HG02938 (cell line): ENCODE measurements around the gene DOCK9.

Experiments
- ATAC-seq: cut with Tn5 transposase; IDR thresholded peaks from one replicate; pipeline ENCODE4 v1.9.1; 2021; ENCODE audit warnings: mild to moderate bottlenecking, moderate library complexity; ENCODE audit not compliant: unreplicated experiment

DOCK9 gene

DNA sequence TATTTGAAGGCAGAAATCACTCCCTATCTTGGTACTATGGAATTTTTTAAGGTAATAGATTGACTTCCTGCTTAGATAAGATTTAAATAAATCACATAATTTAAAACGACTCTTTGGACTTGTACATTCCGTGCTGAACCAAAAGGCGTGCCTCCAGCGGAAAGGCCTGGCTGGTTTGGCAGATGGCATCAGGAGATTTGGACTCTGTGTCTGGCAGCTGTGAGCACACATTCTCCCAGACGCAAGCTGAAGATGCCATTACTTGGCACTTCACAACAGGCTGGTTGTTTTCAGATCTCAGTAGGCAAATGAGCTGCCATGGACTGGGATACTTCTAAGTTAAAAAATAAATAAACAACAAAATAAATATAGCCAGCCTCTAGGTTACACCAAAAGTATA, 120.9 kb downstream of the DOCK9 start:
- ATAC-seq = no peak

DNA sequence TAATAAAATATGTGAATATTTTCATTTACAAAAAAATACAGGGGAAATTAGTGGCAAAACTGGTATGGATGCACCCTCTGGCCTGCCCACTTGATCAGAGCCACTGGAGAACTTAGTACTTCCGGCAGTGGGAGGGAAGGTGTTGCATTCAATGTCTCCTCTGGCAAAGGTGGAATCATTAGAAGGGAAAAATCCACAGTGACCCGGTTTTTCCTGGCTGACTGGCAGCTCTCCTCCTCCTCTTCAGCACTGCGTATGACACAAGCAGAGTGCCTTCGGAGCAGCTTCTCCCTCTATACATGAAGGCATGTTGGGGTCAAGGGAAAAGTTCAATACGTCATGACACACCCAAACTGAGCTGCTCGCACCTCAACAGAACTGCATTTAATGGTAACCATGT, 123.4 kb downstream of the DOCK9 start:
- ATAC-seq = no peak

DNA sequence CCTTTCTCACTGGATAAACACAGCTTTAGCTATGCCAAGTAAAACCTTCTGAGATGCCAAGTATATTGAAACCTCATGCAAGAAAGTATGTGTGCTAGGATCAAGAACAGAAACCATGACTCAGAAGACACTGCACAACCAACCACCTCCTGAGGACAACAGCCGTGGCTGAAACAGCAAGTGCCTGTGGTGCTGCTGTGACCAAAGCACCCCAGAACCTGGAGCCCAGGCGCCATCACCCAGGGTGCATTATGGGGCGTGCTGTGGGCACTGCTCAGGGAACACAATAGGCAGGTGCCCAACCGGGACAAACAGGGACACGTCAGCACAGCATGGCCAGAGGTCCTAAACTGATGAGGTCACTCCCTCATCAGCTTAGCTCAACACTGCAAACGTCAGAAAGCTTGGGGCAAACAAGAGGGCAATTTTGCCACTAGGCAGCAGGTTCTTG, 124.1 kb downstream of the DOCK9 start:
- peak; percentile 99 for ATAC-seq

DNA sequence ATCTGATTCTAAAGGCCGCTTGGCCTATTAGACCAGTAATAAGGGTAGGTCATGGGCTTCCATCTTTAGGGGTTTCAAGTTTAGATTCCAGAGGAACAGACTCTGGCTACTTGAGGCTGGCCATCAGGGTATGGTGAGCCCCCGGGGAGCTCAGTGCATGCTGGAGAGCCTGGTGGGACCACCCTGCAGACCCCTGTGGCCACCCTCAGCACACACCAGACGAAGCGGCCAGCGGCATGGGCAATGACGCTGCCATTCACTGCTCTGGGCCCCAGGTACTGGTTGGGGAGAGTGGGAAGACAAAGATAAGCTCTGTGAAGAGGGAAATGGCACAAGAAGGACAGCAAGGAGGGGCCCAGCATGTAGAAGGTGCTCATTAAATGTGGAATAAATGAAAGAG, 126.6 kb downstream of the DOCK9 start:
- ATAC-seq = no peak

DNA sequence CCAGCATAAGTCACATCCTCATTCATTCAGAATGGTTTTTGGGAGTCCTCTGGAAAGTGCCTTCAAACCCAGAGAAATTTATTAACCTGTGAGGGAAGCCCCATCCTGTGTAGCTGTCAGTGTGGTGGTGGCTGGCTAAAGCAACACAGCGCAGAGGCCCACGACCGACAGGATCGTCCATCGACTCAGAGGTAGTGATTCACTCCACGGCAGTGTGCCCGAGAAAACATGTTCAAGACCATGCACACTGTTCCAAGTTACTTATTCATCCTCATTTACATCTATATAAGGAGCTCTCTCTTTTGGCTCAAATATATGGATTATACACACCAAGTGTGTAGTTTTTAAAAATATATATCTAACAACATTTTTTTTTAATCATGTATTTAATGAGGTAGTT, 129.1 kb downstream of the DOCK9 start:
- ATAC-seq = no peak

DNA sequence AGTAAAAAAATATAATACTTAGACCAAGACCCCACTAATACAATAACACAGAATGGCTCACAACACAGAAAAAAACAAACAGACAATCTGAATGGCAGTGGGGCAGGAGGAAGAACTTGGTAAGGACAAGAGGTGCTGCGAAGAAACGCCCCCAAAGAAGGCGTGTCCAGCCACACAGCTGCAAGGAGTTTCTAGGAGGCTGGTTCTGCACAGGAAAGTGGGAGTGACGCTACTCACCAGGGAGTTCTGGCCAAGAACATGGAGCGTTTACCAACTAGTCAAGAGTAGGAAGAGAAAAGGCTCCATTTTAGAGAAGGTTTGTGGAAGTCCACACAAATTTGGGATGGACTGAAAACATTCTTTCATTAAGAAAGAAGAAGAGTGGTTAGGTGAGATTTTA, 130.1 kb downstream of the DOCK9 start:
- no peak for ATAC-seq

DNA sequence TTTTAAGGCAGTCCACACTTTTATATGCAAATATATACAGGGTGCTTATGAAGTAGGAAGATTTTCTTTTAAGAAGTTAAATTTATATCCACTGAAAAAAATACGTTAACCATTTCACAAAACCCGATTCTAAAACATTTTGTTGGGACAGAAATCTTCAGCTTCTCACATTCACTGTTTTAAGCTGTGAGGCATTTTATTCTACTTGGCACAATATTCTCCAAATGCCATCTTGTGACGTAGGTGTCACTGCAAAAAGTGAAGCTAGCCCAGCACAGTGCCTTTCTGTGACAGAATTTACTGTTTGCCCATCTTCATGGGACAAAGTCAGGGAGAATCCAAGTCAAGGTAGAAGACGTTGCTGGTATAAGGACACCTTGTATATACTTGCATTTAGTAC, 130.9 kb downstream of the DOCK9 start:
- ATAC-seq = no peak

DNA sequence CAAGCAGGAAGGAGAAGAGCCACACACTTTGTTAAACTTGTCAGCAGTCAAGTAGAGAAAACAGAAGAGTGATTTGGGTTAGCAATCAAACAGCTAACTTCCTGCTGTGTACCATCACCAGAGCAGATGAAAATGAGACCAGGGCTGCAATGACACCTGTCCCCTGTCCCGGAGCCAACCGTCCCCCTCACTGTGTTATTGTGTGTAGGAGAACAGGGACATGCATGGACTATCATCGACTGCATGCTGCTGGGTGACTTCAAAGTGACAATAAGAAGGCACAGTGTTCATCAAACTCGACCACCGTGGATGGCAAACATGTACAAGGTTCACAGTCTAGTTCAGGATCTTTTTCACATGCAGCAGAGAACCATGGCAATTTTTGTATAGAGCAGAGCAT, 131.3 kb downstream of the DOCK9 start:
- ATAC-seq = no peak

DNA sequence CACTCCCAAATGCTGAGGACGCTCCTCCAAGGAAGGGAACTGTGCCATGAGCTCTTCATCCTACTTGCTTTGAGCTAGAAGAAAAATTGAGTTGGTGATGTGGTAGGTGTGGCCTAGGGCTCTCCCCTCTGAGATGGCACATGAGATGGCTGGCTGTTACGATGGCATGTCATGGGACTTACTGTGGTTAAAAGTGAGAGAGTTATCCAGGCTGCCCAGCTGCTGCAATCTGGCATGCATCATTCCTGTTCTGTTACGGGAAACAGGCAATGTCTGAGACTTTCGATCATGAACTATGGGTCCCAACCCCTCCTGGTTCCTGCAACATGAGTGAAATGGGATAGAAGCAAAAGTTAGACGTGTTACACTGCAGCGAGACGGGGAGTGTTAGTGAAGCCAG, 132.1 kb downstream of the DOCK9 start:
- no peak for ATAC-seq

DNA sequence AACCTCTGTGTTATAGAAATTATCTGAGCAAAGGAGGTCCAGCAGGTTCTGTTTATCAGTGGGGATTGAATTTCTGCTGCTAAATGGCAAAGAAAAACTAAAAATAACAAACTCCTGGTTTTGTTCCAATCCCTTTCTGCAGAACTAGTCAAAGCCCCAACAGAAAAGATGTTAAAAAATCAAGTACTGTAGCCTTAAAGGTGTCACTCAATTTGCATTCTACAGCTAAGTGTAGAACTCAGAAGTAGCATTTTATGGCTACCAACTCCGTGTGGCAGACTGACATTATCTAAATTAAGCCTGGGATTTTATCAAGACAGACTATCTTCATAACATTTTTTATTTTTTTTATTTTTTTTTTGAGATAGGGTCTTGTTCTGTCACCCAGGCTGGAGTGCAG, 133.8 kb downstream of the DOCK9 start:
- ATAC-seq = no peak

DNA sequence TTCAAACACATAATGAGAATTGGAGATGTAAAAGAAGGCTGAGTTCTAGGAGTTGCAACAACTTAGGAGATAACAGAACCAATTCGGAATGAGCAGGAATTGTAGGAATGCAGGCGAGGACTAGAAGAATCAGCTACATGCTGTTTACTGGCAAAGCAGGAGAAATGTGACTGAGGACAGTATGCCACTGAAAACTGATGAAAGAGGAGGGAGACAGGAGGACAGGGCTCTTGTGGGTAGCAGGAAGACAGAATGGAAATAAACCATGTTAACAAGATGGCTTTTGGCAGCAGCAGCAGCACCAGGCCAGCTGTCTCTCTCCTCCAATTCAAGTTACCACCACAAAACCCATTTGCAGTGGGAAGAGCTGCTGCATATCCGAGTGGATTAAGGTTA, 134.4 kb downstream of the DOCK9 start:
- ATAC-seq = no peak

DNA sequence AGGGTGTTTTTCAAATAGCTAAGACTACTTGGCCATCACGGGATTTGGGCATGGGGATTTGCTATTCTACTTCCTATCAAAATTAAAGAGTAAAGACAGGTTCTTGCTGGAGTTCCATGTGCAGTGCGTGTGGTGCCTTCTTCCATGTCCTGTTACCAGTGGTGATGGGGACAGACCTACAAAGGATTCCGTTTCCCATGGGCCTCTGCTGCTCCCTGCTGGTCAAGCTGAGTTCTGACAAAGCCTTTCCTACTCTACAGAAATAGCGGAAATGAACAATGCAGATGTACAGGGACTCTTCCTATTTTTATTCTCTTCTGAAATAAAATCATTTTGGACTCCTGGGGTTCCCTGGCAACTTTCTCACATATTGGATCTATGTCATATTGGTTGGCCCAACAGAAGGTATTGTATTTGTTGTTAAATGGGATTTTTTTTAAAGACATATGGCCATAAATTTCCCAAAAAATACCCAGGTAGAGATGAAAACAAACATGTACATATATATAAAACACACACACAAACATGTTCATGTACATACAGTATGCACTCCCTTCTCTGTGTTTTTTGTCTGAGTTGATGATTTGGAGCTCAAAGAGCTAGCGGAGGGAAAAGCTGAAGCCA, 134.9 kb downstream of the DOCK9 start:
- peak; percentile 82 for ATAC-seq

DNA sequence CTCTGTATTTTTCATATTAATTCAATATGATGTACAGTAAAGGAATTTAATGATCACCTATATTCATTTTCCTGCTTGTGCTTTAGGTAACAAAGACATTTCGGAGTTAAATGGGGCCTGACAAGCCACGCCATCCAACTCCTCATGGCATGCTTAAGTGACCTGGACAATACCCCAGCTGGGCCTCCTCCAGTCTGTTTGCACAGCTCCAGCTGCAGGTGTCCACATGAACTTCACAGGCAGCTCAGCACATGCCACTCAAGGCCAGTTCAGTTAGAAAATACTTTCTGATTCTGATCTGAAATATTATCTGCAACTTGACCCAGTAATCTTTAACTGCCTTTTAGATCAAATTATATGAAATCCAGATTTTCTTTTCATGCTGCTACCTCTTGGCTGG, 135.8 kb downstream of the DOCK9 start:
- ATAC-seq = no peak

DNA sequence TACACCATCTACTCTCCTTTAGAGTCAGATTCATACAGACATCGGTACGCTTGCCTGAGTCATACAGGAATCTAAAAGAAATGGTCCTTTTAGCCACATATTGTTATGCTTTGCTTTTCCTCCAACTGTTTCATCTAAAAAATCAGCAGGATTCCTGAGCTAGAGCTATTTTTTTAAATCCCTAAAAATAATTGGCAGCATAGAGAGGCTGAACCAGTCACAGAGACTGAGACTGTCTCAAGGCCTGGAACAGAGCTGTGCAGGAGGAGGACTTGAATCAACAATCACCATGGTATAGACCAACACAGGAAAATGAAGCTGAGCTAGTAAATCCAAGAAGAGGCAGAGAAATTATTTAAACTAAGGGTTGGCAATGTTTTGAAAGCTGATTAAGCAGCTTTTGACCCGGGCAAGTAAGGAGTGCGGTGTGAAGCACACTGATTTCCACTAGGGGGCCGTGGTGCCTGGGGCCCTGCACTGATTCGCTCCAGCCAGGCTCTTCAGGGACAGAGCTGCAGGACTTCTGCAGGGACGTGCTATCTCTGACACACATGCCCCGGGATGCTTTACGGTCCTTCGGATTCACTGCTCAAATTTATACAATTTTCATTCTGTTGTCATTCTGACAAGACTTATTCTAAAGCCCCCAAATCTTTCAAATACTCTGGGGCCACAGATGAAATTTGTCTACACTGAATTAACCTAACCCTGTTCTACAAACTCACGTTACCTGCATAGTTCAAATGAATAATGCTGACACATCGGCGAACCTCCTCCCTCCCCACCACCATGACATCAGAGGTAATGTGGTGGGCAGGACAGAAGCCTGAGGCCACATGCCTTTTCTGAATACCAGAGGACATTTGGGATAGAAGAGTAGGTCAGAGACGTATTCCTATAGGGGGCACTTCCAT, 137.8 kb downstream of the DOCK9 start:
- ATAC-seq = peak; percentile 90

DNA sequence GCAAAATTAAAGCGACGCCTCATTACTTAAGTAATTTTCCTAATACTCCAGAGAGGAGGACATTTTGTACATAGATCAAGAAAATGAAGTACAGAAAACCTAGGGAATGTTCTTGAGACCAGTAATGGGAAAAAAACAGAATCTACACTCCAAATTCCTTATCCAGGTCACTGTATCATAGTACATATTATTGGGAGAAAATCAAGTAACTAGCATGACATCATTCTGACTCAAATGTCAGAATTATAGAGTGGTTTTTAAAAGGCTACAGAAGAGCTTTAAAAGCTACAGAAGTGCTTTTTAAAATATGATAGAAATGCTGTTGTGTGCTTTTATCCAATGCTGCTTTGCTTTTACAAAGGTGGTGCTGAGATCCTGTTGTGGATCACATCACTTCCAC, 139.1 kb downstream of the DOCK9 start:
- ATAC-seq = no peak

DNA sequence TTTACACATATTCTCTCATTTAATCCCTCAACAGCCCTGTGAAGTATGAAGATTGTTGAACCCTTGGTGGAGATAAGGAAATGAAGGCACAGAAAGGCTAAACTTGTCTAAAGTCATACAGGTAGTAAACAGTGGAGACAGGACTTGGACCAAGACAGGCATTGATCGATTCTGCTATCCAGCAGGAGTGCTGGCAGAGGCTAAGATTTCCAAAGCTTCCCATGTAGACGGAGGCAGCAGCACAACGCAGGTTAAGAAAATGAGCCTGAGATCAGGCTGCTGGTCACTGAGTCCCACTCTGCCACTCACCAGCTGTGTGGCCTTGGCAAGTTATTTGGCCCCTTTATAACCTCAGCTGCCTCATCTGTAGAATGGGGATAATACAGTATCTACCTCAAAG, 140.0 kb downstream of the DOCK9 start:
- ATAC-seq = no peak

DNA sequence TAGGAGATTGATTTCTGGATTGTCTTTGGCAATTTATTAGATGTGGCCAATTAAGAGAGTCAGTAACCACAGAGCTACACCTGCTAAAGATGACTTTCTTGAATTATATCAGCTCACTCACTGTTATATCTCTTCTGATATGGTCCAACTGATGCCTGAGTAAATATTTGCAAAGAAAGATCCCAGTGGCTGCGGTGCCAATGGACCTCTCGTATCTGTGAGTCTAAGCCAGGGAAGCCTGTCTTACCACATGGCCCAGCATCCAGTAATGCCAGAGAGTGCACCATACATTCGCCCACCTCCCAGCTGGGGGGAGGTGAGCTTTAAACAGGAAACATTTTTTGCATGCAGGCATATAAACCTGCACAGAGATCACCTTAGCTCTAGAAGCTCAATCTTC, 142.7 kb downstream of the DOCK9 start:
- no peak for ATAC-seq

DNA sequence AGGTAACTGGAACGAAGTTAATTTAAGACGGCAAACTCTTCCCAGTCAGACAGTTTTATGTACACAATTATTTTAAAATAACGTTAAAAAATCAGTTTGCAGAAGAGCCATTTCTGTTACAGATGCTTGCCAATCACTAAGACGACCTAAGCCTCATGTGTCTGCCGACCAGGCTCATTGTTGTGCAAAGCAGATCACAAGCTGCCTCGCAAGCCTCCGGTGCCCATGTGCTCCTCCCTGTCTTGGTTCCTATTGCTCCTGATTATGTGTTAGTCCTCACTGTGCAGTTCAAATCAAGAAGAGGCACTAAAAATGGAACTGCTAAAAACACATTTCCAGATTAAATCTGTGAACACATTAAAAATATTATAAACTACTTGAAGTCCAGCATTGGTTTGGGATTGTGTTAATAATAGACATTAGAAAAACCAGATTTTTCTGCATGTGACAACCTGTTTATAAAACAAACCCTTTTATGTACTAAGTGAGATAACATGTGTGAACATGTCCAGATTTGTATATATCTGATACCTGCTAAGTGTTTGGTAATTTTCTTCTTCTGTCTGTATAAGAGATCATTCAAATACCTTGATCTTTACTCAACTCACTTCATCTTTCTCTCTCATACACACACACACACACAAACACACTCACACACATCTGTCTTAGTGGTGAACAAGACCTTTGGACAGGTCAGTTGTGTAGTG, 143.5 kb downstream of the DOCK9 start:
- ATAC-seq = no peak

DNA sequence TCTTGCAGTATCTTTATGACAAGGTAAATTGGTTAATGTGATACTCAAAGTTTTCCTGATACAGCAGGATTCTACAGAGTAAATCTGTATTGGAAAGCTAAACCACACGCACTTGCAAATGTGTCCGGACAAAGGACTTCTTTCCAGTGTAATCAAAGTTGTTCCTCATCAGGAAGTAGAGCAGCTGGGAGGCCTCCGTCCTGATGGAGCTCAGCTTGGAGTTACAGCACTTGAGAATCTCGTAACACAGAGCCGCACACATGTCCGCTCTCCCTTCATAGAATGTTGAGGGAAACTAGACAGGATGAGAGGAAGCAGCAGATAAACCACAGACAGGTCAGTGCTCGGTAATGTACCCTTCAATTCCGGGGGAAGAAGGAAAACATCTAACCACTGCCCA, 146.6 kb downstream of the DOCK9 start:
- no peak for ATAC-seq

DNA sequence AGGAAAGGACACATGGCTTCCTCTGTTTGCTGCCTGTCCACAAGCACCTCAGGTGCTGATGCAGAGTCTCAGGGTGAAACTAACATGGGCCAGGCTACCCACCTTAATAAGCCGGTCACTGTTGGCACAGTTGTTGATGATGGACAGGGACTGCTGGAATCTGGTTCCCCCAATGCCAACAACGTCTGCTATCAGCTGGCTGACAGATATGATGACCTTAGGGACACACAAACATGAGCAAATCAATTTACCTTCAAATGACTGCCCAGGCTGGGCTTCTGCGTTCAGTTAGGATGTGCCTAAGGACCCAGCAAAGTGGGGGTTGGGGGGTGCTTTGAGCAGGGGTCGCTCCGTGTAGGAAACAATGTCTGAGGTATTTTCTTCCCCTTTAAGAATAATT, 148.3 kb downstream of the DOCK9 start:
- ATAC-seq = no peak

DNA sequence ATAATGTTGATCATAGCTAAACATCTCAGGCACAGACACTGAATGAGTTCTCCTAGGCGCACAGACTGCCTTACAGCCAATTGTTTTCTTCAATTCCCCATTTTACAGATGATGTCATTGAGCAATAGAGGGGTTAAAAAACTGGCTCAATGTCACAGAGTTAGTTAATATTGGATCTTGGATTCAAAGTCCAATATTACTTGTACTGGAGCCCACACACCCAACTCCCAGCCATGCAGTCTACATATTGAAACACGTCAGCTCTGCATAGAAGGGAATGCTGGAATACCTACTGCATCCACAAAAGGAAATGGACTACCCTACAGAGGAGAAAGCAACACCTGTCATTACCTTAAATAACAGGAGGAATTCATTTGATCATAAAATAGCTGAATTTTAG, 149.2 kb downstream of the DOCK9 start:
- no peak for ATAC-seq

DNA sequence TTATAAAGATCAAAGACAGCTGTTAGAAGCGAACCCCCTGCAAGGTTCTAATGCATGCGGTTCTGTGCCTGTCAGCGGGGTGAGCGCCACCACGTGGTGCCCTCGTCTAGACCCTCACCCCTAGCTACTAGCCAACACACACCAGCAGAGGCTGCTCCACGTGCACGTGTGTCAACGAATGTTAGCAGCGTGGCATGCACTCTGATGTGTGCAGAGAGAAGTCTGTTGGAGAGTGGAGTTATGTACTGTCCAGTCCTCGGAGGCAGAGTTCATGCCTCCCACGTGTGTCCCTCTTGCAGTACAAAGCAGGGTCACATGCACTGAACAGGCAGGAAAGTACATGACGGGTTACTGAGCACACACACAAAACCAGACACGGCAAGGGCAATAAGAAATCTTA, 150.4 kb downstream of the DOCK9 start:
- no peak for ATAC-seq
